Chondrocyte (in vitro differentiated cells): ENCODE results near the gene RSRC1. TPM values are rescaled to one million over a fixed set of nuclear protein-coding genes. Genes with fewer than 3 reads are reported as not detected.

Experiments used
- DNase-seq: peaks from one replicate; pipeline ENCODE4 v3.0.0; 2021; ENCODE audit warnings: mixed read lengths, low spot score
- H3K27ac Mint-ChIP-seq: one replicate; pipeline ENCODE4 v1.8.0; 2021; ENCODE audit warnings: mild to moderate bottlenecking, moderate library complexity, mixed read lengths; ENCODE audit not compliant: unreplicated experiment
- H3K27me3 Mint-ChIP-seq: 2 replicates; pipeline ENCODE4 v1.8.0; 2021; ENCODE audit warnings: low read depth, mixed read lengths
- H3K36me3 Mint-ChIP-seq: 2 replicates; pipeline ENCODE4 v1.8.0; 2021; ENCODE audit warnings: low read depth, mixed read lengths
- H3K4me1 Mint-ChIP-seq: 2 replicates; pipeline ENCODE4 v1.8.0; 2021; ENCODE audit warnings: low read depth, mild to moderate bottlenecking, mixed read lengths
- H3K4me3 Mint-ChIP-seq: one replicate; pipeline ENCODE4 v1.8.0; 2021; ENCODE audit warnings: mild to moderate bottlenecking, moderate library complexity, mixed read lengths; ENCODE audit not compliant: unreplicated experiment
- H3K9me3 Mint-ChIP-seq: 2 replicates; pipeline ENCODE4 v1.8.0; 2021; ENCODE audit warnings: low read depth, mixed read lengths
- CTCF ChIP-seq: fragments of 200-600 bp; sonication (generic); IDR thresholded peaks from 2 replicates; pipeline ENCODE4 v1.5.0; 2021; ENCODE audit warnings: antibody characterized with exemption, mild to moderate bottlenecking, moderate library complexity
- total RNA-seq: library from RNA; stranded (reverse); gene quantifications from 3 replicates; pipeline ENCODE4 v1.2.1, GENCODE V29; 2021

The RSRC1 gene
- total RNA-seq, 1 donor from 2014 or later = 23.5 TPM

- Mint-ChIP-seq H3K36me3 (no peaks in the 10 kb centered on the region), H3K9me3 (peaks cover 2% of the 10 kb centered on the region), H3K4me1 (no peaks in the 10 kb centered on the region), H3K27ac (no peak overlapping the region), H3K27me3 (no peaks in the 10 kb centered on the region), H3K4me3 (no peak overlapping the region)
- TF ChIP-seq CTCF = no peak
- DNase-seq = no peak
Observed at GRCh38 chr3:158350971-158351370, 241.1 kb downstream of the RSRC1 start.

DNA sequence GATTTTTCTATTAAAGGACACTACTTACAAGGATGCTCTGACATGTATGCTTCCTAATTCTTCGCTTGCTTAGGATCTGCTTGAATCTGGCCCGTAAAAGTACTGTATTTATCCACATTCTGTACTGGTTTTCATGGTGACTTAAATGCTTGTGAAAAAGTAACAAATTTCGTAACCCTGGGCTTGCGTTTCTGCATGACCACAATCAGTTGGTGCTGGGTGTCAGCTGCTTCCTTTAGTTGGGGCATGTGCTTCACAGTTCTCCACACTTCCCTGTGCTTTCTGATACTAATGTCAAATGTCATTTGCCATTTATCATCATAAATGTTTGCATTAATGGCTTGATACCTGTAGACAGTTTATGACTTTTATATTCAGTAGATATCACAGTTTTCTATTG lies 242.7 kb downstream of the RSRC1 start:
- no peak for DNase-seq
- H3K27ac Mint-ChIP-seq = no peak overlapping the region
- no peak for TF ChIP-seq CTCF

DNA sequence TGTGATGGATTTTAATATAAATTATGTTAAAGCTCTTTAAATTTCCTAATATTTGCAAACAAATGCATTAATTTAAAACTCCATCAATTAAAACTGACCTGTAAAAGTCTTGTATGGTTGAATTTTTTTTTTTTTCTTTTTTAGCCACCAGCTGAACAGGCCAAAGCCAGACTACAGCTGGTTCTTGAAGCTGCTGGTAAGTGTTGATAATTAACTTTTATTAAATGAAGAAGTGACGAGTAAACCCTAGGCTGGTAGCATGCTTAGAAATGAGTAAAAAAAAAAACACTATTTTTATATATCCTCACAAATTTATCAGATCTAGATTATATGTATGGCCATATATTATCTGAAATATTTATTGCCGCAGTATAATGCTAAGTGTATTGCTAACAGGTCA lies 244.8 kb downstream of the RSRC1 start:
- TF ChIP-seq CTCF = no peak
- Mint-ChIP-seq H3K36me3 (no peaks in the 10 kb centered on the region), H3K27ac (no peak overlapping the region), H3K4me1 (no peaks in the 10 kb centered on the region), H3K4me3 (no peak overlapping the region), H3K9me3 (no peaks in the 10 kb centered on the region), H3K27me3 (no peaks in the 10 kb centered on the region)
- no peak for DNase-seq

More for the DNA sequence above, 242.7 kb downstream of the RSRC1 start:
- no peaks in the 10 kb centered on the region for H3K36me3 Mint-ChIP-seq
- H3K27me3 Mint-ChIP-seq = no peaks in the 10 kb centered on the region
- no peaks in the 10 kb centered on the region for H3K9me3 Mint-ChIP-seq
- H3K4me3 Mint-ChIP-seq = no peak overlapping the region
- H3K4me1 Mint-ChIP-seq = no peaks in the 10 kb centered on the region

DNA sequence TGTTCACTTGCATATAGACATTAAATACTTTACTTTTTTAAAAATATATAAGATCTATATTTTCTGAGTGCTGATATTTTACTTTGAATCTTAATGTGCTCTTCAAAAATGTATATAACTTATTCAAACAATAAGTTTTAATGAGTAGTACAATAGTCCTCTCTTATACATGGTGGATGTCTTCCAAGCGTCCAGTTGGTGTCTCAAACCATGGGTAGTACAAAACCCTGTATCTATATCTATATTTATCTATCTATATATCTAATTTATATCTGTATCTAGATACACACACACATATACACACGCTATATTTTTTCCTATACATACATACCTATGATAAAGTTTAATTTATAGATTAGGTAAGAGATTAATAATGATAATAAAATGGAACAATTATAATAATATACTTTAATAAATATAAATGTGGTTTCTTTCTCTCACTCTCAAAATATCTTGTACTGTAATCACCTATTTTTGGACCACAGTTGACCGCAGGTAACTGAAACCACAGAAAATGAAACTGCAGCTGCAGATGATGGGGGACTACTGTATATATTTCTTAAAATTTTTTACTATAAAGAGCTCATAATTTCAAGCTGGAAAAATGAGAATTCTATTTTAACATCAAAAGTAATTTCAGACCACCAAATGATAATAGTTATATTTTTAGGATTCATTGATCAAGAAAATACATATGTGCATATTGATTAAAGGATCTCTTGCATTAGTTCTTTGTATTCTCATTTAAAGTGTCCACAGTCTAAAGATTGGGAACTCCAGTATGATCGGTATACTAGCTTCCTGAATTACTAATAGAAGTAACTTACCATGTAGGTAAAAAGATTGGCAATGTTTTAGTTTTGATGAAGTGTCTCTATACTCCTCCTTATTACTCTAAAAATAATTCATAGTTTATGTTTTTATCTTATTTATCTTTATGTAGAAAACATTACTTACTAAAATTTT lies 246.0 kb downstream of the RSRC1 start:
- no peak overlapping the region for H3K4me3 Mint-ChIP-seq
- no peaks in the 10 kb centered on the region for H3K27me3 Mint-ChIP-seq
- no peaks in the 10 kb centered on the region for H3K4me1 Mint-ChIP-seq
- no peak for DNase-seq
- no peak overlapping the region for H3K27ac Mint-ChIP-seq
- H3K36me3 Mint-ChIP-seq = no peaks in the 10 kb centered on the region
- TF ChIP-seq CTCF = no peak
- no peaks in the 10 kb centered on the region for H3K9me3 Mint-ChIP-seq

GRCh38 chr3:158359339-158359738 lies 249.4 kb downstream of the RSRC1 start:
- DNase-seq = peak; percentile 53
- no peak overlapping the region for H3K27ac Mint-ChIP-seq

More at GRCh38 chr3:158359339-158359738, 249.4 kb downstream of the RSRC1 start:
- no peaks in the 10 kb centered on the region for H3K27me3 Mint-ChIP-seq
- H3K36me3 Mint-ChIP-seq = no peaks in the 10 kb centered on the region
- no peaks in the 10 kb centered on the region for H3K4me1 Mint-ChIP-seq
- no peak for TF ChIP-seq CTCF
- H3K9me3 Mint-ChIP-seq = no peaks in the 10 kb centered on the region
- no peak overlapping the region for H3K4me3 Mint-ChIP-seq
